Karpas-422 (cell line): ENCODE data around the gene GCLC. TPM values are rescaled to one million over a fixed set of nuclear protein-coding genes. Genes with fewer than 3 reads are reported as not detected.

Experiments
- DNase-seq: peaks from one replicate; pipeline ENCODE4 v3.0.0-alpha.2; 2015
- H2AFZ ChIP-seq: fragments of 200-600 bp; sonication (generic); 2 replicates; pipeline ENCODE4 v1.6.1; 2014; ENCODE audit warnings: antibody characterized with exemption, low read length, mixed read lengths
- H3K27ac ChIP-seq: fragments of 200-600 bp; sonication (generic); 2 replicates; pipeline ENCODE4 v1.5.1; 2014; ENCODE audit warnings: mild to moderate bottlenecking, low read length, moderate library complexity
- H3K27me3 ChIP-seq: fragments of 200-600 bp; sonication (generic); 2 replicates; pipeline ENCODE4 v1.6.1; 2014; ENCODE audit warnings: low read length, mixed read lengths
- H3K36me3 ChIP-seq: fragments of 200-600 bp; sonication (generic); 2 replicates; pipeline ENCODE4 v1.6.1; 2014; ENCODE audit warnings: low read length, mixed read lengths; ENCODE audit not compliant: insufficient read depth
- H3K4me1 ChIP-seq: fragments of 200-600 bp; sonication (generic); 2 replicates; pipeline ENCODE4 v1.6.1; 2014; ENCODE audit warnings: mild to moderate bottlenecking, low read length, mixed read lengths
- H3K4me2 ChIP-seq: fragments of 200-600 bp; sonication (generic); 2 replicates; pipeline ENCODE4 v1.6.1; 2014; ENCODE audit warnings: low read length, low read depth, mild to moderate bottlenecking; ENCODE audit not compliant: poor library complexity, severe bottlenecking
- H3K4me3 ChIP-seq: fragments of 200-600 bp; sonication (generic); 2 replicates; pipeline ENCODE4 v1.5.1; 2014; ENCODE audit warnings: mild to moderate bottlenecking, antibody characterized with exemption, low read length, mixed read lengths
- H3K79me2 ChIP-seq: fragments of 200-600 bp; sonication (generic); 2 replicates; pipeline ENCODE4 v1.6.1; 2014; ENCODE audit warnings: mild to moderate bottlenecking, low read length, mixed read lengths
- H3K9ac ChIP-seq: fragments of 200-600 bp; sonication (generic); 2 replicates; pipeline ENCODE4 v1.6.0; 2014; ENCODE audit warnings: low read length
- H3K9me2 ChIP-seq: fragments of 200-600 bp; sonication (generic), shearing (Covaris generic); replicated peaks from 2 replicates; pipeline ENCODE4 v1.6.0; 2014; ENCODE audit warnings: mild to moderate bottlenecking, low read length, moderate library complexity; ENCODE audit not compliant: insufficient read depth
- H3K9me3 ChIP-seq: fragments of 300-700, 200-600 bp; sonication (generic); 2 replicates; pipeline ENCODE4 v1.6.1; 2014; ENCODE audit warnings: low read length, mixed read lengths
- H4K20me1 ChIP-seq: fragments of 200-600 bp; sonication (generic); 2 replicates; pipeline ENCODE4 v1.6.1; 2014; ENCODE audit warnings: mild to moderate bottlenecking, antibody characterized with exemption, low read length, low read depth; ENCODE audit not compliant: insufficient read depth
- total RNA-seq: library from RNA; depleted of rRNA; stranded (reverse); fragments of >200 nt; shearing (Covaris generic); gene quantifications from 2 replicates; pipeline ENCODE4 v1.2.3, GENCODE V29; 2014; ENCODE audit warnings: low replicate concordance

Gene GCLC
- total RNA-seq, 1 experiment from 2014 or later = 11.6 TPM

DNA sequence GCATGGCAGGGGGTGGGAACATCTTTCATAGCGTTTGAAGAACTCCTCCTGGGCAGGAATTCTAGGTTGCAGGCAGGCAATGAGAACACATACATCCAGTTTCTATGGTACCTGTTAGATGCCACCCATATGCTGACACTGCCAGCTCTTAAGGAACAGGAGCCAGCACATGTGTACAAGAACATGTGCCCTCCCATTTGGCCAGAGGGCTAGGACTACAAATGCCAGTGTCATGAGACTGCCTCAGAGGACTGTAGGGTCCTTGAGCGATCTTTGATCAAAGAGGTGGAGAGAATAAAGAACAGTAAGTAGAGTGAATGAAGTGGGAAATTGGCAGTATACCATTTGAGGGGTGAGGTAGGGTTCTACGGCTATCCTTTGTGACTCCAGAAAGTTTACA is 45.8 kb downstream of the GCLC start:
- Histone ChIP-seq H3K9ac (no peak overlapping the region), H3K79me2 (no peaks in the 10 kb centered on the region), H3K4me3 (no peak overlapping the region), H3K9me2 (no peaks in the 10 kb centered on the region), H3K9me3 (no peaks in the 10 kb centered on the region), H3K4me2 (no peak overlapping the region), H3K27ac (no peak overlapping the region), H3K36me3 (no peaks in the 10 kb centered on the region; the same call in 1 of the 2 replicates), H2AFZ (no peak overlapping the region), H4K20me1 (no peaks in the 10 kb centered on the region), H3K4me1 (no peaks in the 10 kb centered on the region), H3K27me3 (no peaks in the 10 kb centered on the region)
- no peak for DNase-seq

DNA sequence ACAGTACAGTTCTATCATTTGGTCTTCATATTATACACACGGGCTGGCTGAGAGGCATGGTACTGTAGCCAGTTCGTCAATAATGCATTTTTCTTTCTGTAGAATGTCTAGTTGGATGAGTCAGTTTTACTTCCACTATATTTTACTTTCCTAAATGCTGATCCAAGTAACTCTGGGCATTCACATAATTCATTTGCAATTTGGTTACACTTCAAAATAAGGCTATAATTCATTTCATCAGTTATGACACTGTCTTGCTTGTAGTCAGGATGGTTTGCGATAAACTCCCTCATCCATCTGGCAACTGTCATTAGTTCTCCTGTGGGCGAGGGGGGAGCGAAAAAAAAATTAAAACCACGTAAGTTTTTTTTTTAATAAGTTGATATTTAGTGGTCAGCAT is 46.3 kb downstream of the GCLC start:
- H4K20me1 ChIP-seq = no peaks in the 10 kb centered on the region
- H3K9ac ChIP-seq = no peak overlapping the region
- H2AFZ ChIP-seq = no peak overlapping the region
- H3K79me2 ChIP-seq = no peaks in the 10 kb centered on the region
- DNase-seq = no peak
- no peak overlapping the region for H3K27ac ChIP-seq
- no peaks in the 10 kb centered on the region for H3K4me1 ChIP-seq
- H3K4me3 ChIP-seq = no peak overlapping the region
- no peaks in the 10 kb centered on the region; the same call in 1 of the 2 replicates for H3K36me3 ChIP-seq
- H3K27me3 ChIP-seq = no peaks in the 10 kb centered on the region
- H3K4me2 ChIP-seq = no peak overlapping the region
- no peaks in the 10 kb centered on the region for H3K9me2 ChIP-seq
- H3K9me3 ChIP-seq = no peaks in the 10 kb centered on the region

DNA sequence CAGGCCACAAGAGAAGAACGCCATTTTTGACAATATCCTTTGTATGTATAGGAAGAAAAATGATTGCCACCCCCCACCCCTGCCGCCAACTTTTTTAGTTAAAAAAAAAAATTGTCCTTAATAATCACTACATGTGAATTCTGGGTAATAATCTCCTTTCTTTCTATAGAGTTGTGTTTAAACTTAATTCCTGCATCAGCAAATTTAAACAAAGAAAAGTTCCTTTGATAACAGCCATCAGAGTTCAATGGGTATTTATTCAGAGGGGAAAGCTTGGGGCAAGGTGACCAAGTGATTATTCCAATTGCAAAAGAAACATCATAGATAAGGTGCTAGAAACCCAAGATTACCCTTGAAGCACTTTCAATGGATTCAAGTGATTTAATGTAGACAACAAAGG is 47.0 kb downstream of the GCLC start:
- H3K9ac ChIP-seq = no peak overlapping the region
- no peaks in the 10 kb centered on the region for H3K9me3 ChIP-seq
- H3K4me2 ChIP-seq = no peak overlapping the region
- H3K27me3 ChIP-seq = no peaks in the 10 kb centered on the region
- H2AFZ ChIP-seq = no peak overlapping the region
- H3K36me3 ChIP-seq = no peaks in the 10 kb centered on the region; the same call in 1 of the 2 replicates
- H3K4me3 ChIP-seq = no peak overlapping the region
- no peaks in the 10 kb centered on the region for H3K9me2 ChIP-seq
- no peaks in the 10 kb centered on the region for H4K20me1 ChIP-seq
- no peaks in the 10 kb centered on the region; the same call in 1 of the 2 replicates for H3K4me1 ChIP-seq
- DNase-seq = no peak
- no peak overlapping the region for H3K27ac ChIP-seq
- H3K79me2 ChIP-seq = no peaks in the 10 kb centered on the region

DNA sequence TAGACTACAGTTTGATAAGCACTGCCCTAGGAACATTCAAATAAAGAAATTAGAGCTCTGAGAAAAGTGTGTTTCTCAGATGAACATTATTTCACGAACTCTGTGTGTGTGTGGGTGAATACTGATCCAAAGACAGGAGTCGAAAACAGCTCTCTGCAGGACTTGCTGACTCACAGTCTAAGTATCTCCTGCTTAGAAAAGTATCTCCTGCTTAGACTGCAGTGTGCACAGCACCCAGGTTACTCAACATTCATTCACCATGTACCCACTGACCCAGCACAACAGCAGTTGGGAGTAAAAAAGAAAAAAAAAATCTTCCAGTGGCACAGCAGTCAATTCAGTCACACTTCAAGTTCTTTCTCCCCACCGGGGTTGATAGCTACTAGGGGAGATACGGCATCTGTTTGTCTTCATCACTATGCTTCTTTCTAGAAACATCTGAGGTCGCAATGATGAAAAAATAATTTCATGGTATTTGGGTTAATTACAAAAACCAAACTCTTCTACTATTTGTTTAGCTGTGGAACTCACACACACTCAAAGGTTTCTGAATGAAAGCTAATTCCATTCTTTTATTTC is 48.0 kb downstream of the GCLC start:
- Histone ChIP-seq H3K9ac (no peak overlapping the region), H3K9me3 (no peaks in the 10 kb centered on the region), H3K36me3 (no peaks in the 10 kb centered on the region; the same call in 1 of the 2 replicates), H3K27ac (no peak overlapping the region), H2AFZ (no peak overlapping the region), H3K79me2 (no peaks in the 10 kb centered on the region), H4K20me1 (no peaks in the 10 kb centered on the region), H3K4me3 (no peak overlapping the region), H3K4me1 (no peaks in the 10 kb centered on the region; the same call in 1 of the 2 replicates), H3K27me3 (no peaks in the 10 kb centered on the region), H3K4me2 (no peak overlapping the region), H3K9me2 (no peaks in the 10 kb centered on the region)
- DNase-seq = no peak

DNA sequence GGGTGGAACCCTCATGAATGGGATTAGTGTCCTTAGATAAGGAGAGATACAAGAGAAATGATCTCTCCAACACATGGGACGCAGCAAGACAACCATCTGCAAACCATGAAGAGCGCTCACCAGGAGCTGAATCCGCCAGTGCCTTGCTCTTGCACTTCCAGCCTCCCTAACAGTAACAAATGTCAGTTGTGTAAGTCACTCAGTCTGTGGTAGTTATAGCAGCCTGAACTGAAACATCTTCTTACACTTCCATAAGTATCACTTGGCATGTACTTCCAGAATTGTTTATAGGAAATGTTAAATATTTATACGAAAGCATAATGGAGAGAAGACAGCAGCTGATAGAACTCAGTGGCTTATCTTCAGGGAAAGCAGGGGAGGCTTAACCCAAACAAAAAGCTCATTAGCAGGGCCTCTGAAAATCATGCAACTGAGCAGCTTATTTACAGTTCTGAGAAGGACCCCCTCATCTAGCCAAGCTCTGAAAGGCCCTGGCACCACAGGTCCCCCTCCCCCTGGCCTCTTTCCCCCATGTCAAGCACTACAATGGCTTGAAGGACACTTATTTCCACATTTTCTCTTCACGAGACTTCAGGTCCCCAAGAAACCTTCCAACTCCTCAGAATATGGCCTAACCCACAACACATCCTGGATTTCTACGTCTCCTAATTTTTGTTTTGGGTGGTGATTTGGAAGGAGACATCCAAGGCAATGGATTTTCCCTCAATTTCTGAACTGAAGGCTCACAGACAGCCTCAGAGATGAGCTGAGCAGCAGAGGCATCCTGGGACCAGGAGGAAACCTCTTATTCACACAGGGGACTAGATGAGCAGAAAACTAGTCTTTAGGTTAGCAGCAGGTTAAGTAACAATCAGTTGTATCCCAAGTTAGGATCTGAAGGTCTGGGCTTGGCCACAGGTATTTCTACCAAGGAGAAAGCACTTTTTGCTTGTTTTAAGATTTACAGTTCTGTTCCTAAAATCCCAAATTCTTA is 49.1 kb downstream of the GCLC start:
- no peaks in the 10 kb centered on the region for H4K20me1 ChIP-seq

DNA sequence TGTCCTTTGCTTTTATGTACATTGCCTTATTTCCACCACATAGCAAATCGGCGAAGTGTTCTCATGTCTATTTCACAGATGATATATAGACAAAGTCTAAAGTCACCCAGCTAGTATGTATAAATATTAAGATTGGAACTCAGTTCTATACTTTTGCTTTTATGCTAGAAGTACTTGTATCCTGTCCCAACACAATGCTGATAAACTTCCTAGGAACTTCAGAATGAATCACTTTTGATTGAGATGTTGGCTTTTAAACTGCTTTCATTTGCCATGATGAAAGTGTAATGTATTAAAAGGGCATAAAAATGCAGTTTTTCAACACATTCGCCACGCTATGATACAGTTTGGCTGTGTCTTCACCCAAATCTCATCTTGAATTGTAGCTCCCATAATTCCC is 50.8 kb downstream of the GCLC start:
- Histone ChIP-seq H3K79me2 (no peaks in the 10 kb centered on the region), H3K4me3 (no peak overlapping the region), H3K9ac (no peak overlapping the region), H2AFZ (no peak overlapping the region), H3K36me3 (no peaks in the 10 kb centered on the region; the same call in 1 of the 2 replicates), H3K4me1 (no peaks in the 10 kb centered on the region; the same call in 1 of the 2 replicates), H3K9me2 (no peaks in the 10 kb centered on the region), H3K27me3 (no peaks in the 10 kb centered on the region), H3K27ac (no peak overlapping the region), H4K20me1 (no peaks in the 10 kb centered on the region), H3K4me2 (no peak overlapping the region), H3K9me3 (no peaks in the 10 kb centered on the region)
- DNase-seq = no peak

More for the DNA sequence above, 49.1 kb downstream of the GCLC start:
- no peaks in the 10 kb centered on the region for H3K79me2 ChIP-seq
- H3K4me2 ChIP-seq = no peak overlapping the region
- no peak overlapping the region for H2AFZ ChIP-seq
- H3K36me3 ChIP-seq = no peaks in the 10 kb centered on the region; the same call in 1 of the 2 replicates
- no peaks in the 10 kb centered on the region for H3K27me3 ChIP-seq
- no peak overlapping the region for H3K27ac ChIP-seq
- H3K9me3 ChIP-seq = no peaks in the 10 kb centered on the region
- H3K4me3 ChIP-seq = no peak overlapping the region
- no peaks in the 10 kb centered on the region for H3K9me2 ChIP-seq
- H3K4me1 ChIP-seq = no peaks in the 10 kb centered on the region; the same call in 1 of the 2 replicates
- no peak overlapping the region for H3K9ac ChIP-seq
- DNase-seq = no peak

DNA sequence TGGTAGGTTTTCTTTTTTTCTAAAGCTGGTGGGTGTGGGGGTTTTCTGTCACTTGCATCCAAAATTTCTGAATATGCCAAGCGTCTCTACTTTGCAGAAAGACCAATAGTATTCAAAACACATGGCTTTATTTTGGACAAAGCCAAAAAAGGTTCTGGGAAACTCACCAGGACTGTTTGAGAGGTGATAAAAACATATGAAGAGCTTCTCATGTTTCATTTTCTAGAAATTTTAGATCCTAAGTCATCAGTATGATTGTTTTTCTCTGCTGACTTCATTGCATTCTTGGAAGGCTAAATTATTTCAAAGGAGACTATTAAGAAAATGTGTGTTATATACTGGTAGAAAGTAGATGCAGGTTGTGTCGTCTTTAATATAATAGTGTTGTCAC is 51.3 kb downstream of the GCLC start:
- H3K9ac ChIP-seq = no peak overlapping the region

More for the DNA sequence above, 51.3 kb downstream of the GCLC start:
- no peak overlapping the region for H3K27ac ChIP-seq
- no peak for DNase-seq
- H3K4me3 ChIP-seq = no peak overlapping the region
- H3K9me2 ChIP-seq = no peaks in the 10 kb centered on the region
- no peaks in the 10 kb centered on the region; the same call in 1 of the 2 replicates for H3K36me3 ChIP-seq
- no peaks in the 10 kb centered on the region for H4K20me1 ChIP-seq
- H3K27me3 ChIP-seq = no peaks in the 10 kb centered on the region
- H3K79me2 ChIP-seq = no peaks in the 10 kb centered on the region
- no peaks in the 10 kb centered on the region; the same call in 1 of the 2 replicates for H3K4me1 ChIP-seq
- H2AFZ ChIP-seq = no peak overlapping the region
- peak overlapping the region; percentile 5 for H3K4me2 ChIP-seq
- H3K9me3 ChIP-seq = no peaks in the 10 kb centered on the region
